NCI-H2227 (cell line): ENCODE results near the gene KCTD13.
"Not testable (repeated sequence)": the region's sequence is repeated elsewhere in the genome, so short reads cannot be mapped to it uniquely, and the experiment has no call there.

Experiments
- DNase-seq: peaks from one replicate; lab custom pipeline; 2025; ENCODE audit not compliant: unreplicated experiment; lab: John Stamatoyannopoulos, UW

The KCTD13 gene

GRCh38 chr16:29947897-29948296, 21.9 kb upstream of the KCTD13 start:
- no peak for DNase-seq

DNA sequence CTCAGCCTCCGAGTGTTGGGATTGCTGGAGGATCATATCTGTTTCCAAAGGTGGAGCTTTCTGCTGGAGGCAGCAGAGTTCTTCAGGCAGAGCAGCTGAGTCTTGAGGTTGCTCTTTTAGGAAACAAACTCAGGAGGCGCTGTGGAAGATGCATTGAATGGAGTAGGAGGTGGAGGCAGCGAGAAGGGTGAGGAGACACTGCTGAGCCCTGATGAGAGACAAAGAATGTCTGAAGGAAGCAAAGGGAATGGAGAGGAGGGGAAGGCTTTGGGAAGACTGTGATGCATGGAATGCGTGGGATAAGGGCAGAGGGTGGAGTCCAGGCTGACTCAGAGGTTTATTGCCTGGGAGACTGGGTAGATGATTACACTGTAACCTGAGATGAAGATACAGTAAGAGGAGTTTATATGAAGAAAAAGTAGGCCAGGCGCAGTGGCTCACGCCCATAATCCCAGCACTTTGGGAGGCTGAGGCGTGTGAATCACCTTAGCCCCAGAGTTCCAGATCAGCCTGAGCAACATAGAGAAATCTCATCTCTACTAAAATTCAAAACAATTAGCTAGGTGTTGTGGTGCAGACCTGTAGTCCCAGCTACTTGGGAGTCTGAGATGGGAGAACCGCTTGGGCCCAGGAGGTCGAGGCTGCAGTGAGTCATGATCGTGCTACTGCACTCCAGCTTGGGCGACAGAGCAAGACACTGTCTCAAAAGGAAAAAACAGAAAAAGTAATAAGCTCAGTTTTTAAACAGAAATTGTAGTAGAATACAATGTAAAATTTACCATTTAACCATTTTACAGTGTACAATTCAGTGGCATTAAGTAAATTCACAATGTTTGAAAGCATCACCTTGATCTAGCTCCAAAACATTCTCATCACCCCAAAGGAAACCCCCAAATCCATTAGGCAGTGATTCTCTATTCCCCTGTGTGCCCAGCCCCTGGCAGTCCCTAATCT, 18.1 kb upstream of the KCTD13 start:
- DNase-seq: peak; percentile 57

GRCh38 chr16:29940656-29941055, 14.6 kb upstream of the KCTD13 start:
- DNase-seq: no peak

DNA sequence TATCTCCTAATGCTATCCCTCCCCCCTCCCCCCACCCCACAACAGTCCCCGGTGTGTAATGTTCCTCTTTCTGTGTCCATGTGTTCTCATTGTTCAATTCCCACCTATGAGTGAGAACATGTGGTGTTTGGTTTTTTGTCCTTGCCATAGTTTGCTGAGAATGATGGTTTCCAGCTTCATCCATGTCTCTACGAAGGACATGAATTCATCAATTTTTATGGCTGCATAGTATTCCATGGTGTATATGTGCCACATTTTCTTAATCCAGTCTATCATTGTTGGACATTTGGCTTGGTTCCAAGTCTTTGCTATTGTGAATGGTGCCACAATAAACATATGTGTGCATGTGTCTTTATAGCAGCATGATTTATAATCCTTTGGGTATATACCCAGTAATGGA, 5.7 kb upstream of the KCTD13 start:
- not testable (repeated sequence) for DNase-seq

- DNase-seq: peak; percentile 57
These were observed 1.3 kb upstream of the KCTD13 start for GRCh38 chr16:29927070-29927905.

- peak; percentile 66 for DNase-seq
These were observed 656 bp upstream of the KCTD13 start for GRCh38 chr16:29926711-29927052.

DNA sequence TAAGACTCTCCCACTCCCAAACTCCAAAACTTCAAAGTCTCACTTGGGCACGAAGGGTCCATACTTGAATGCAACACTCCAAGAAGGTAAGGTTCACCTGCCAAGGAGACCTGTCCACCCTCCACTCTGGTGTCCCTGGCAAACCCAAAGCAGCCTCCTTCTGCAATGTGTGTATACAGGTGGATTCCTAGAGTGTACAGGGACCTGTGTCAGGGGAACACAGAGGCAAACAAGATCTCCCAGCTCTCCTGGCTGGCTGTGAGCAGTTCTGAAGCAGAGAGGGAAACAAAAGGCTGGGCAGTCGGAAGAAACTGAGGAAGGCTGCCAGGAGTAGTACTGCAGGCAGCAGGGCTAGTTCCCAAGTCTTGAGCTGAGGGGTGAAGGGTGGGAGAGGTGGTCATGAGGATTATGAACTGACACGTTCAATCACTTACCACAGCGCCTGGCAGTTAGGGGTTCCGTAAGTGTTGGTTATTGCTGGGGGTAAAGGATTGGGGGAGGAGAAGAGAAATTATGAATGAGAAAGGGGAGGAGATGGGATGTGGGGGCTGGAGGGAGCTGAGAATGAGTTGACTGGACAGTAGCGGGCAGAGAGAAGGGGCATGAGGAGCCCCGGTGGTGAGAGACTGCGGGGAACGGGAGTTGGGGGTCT, 795 bp downstream of the KCTD13 start:
- DNase-seq: no peak

DNA sequence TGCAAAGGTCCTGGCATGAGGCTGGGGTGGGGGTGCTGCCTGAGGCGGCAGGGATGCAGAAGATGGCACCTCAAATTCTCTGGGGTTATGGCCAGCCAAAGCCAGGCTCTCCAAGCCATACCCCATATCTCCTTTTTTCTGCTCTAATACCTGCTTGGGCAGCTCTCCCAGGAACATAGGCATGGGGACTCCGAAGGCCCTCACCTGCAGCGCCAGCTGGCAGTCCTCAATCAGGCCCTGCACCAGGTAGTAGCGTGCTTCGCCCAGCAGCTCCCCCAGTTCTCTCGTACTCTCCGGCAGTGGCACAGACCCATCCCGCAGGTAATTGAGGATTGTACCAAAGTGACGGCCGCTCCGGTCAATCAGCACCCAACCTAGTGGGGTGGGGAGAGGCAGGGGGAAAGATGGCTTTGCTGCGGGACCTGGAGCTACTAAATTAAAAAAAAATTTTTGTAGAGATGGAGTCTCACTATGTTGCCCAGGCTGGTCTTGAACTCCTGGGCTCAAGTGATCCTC, 3.0 kb downstream of the KCTD13 start:
- DNase-seq: no peak

- no peak for DNase-seq
These were observed 3.7 kb downstream of the KCTD13 start for GRCh38 chr16:29922326-29922725.

- no peak for DNase-seq
These were observed 5.0 kb downstream of the KCTD13 start for GRCh38 chr16:29921034-29921385.

GRCh38 chr16:29920288-29921033, 5.6 kb downstream of the KCTD13 start:
- DNase-seq: no peak

DNA sequence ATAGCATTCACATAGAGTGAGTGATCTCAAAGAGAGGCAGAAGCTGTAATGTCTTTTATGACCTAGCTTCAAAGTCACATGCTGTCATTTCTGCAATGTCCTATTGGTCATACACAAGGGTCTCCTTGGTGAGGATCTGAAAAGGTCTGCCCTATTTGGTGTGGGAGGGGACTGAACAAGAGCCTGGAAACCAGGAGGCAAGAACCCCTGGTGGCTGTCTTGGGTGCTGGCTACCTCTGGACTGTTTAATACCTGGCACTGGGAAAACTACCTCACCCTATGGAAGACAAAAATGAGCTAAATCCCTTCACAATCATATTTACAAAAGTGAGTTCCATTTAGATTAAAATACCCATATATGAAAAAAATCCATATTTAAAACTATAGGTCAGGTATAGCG, 9.0 kb downstream of the KCTD13 start:
- no peak for DNase-seq

- DNase-seq: no peak
These were observed 10.3 kb downstream of the KCTD13 start for GRCh38 chr16:29915590-29916247.

- no peak for DNase-seq
These were observed 12.5 kb downstream of the KCTD13 start for GRCh38 chr16:29913514-29913913.

- DNase-seq: no peak
These were observed 13.9 kb downstream of the KCTD13 start for GRCh38 chr16:29912087-29912486.

DNA sequence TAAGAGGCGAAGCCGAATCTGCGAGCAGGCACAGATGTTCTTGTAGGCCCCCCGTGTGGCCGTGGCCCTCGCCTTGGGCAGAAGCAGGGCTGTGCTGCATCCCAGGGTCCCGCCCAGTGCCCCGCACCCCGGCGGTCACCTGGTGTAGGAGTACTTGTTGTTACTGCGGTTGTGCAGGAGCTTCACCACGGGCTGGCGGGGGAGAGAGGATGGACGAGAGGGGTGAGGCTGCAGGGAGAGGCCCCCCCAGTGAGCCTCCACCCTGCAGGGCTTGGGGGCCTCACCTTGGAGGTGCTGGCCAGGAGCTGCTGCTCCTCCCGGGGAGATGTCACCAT, 14.4 kb downstream of the KCTD13 start:
- no peak for DNase-seq

DNA sequence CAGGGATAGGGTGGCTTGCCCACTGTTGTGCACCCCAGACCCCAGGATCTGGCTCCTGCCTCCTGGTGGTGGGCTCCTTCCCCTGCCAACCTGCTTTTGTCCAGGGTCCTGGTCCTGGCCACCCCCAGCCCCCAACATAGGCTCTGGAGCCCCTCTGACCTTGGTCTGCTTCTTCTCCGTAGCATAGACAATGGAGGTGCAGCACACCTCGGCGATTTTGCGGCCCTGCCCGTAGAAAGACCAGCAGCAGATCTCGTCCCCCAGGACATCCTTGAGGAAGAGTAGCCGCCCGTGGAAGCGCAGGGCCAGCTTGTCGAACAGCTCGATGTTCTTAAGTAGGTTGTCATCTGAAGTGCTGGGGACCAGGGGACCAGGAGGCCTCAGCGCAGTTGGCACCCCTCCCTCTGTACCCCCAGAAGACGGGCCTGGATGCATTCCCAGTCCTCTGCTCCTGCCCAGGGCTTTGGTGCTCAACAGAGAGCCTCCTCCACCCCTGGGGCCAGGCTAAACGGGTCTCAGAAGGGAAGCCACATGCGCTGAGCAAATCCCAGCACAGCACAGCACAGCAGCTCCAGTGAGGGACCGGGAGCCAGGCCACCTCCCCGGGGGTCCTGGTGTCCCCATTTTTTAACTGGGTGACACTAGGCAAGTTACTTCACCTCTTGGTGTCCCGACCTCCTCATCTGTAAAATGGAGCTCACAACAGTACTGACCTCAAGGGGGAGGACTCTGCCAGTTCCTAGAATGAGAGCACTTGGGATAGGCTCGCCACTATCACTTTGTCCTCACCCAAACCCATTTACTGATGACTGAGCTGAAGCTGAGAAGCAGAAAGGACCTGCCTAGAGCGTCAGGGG, 15.0 kb downstream of the KCTD13 start:
- DNase-seq: no peak

DNA sequence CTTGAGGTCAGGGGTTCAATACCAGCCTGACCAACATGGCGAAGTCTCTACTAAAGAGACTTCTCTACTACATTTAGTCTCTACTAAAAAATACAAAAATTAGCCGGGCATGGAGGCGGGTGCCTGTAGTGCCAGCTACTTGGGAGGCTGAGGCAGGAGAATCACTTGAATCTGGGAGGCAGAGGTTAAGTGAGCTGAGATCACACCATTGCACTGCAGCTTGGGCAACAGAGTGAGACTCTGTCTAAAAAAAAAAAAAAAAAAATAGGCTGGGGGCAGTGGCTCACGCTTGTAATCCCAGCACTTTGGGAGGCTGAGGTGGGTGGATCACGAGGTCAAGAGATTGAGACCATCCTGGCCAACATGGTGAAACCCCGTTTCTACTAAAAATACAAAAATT, 16.2 kb downstream of the KCTD13 start:
- DNase-seq: not testable (repeated sequence)

- no peak for DNase-seq
These were observed 16.6 kb downstream of the KCTD13 start for GRCh38 chr16:29909391-29909790.
